AG09309 (cell line): ENCODE data around the gene MEGF6.

Source experiments
- DNase-seq: peaks from one replicate; pipeline ENCODE4 v3.0.0-alpha.2; 2010; ENCODE audit warnings: low read depth
- H3K4me3 ChIP-seq: 2 replicates; pipeline ENCODE4 v1.5.1; 2011; ENCODE audit warnings: mild to moderate bottlenecking, low read depth, low read length, moderate library complexity; ENCODE audit not compliant: control insufficient read depth
- TF ChIP-seq, protein P1 (sequence below): IDR thresholded peaks from 2 replicates; pipeline ENCODE4 v1.5.1; 2011; ENCODE audit warnings: mild to moderate bottlenecking, low read depth, low read length, inconsistent platforms; ENCODE audit not compliant: insufficient read depth, control insufficient read depth; ENCODE audit errors: missing control alignments

MEGF6 gene

DNA sequence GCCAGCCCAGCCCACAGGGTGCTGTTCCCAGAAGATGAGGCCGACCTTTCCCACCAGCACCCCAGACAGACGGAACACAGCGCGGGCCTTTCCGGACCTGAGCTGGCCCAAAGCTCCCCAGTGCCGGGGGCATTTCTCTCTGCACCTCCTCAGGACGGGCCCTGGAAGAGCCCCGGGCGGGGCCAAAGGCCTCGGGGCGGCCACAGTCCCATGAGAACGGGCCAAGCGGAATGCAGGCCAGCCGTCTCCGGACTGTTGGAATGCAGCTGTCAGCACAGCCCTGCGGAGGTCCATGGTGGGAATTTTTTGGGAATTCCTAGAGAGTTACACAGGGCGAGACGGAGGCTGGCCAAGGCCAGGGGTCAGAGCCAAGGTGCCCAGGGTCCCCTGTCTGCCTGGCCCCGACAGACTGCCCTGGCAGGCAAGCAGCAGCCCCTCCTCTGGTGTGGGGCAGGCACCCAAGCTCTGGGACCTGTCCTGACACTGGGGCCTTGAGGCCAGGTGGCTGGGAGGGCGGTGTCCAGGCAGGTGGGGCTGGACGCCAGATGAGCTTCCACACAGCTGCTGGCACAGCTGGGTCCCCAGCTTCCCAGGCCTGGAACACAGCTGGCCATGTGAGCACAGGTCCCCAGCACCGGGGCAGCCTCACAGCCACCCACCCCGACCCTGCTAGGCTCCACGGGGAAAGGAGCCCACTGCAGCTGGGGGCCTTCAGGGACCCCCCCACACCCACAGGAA, 63.0 kb downstream of the MEGF6 start:
- H3K4me3 ChIP-seq = no peak overlapping the region

DNA sequence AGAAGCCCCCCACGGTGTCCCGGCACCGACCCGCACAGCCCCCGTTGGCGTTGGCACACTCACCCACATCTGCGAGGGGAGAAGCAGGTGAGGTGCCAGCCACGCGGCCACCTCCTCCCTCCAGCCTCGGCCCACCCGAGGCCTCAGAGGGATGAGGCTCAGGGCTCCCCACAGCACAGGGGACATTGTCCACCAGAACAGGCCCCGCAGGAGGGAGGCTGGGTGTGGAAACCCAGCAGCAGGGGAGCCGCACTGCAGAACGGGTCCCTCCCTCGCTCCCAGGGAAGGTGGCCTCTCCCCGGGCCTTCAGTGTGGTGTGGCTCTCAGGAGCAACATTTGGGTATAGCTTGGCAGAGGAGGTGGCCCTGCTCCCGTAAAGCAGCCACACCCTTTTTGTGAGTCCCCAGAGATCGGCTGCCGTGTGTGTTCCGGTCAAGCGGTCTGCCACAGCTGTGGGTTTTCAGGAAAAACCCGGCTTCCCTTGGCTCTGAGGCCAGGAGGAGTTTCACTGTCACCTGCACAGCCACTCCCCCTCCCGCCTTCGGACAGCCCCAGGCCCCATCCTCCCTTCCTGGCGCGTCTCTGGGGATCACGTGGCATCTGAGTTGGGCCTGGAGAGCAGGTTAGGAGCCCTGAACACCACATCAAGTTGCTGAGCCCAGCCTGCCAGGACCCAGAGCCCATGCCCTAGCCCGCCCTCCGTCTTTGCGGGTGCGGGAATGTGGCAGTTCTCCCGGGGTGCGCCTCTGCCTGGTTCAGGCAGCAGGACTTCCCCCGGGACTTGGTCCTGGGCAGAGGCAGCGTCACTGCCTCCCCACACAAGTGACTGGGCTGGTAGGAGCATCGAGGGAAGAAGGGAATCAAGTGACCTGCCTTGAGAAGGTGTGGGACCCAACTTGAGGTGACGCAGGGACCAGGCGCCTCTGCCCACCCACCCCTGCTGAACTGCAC, 64.0 kb downstream of the MEGF6 start:
- TF ChIP-seq, protein P1, sequence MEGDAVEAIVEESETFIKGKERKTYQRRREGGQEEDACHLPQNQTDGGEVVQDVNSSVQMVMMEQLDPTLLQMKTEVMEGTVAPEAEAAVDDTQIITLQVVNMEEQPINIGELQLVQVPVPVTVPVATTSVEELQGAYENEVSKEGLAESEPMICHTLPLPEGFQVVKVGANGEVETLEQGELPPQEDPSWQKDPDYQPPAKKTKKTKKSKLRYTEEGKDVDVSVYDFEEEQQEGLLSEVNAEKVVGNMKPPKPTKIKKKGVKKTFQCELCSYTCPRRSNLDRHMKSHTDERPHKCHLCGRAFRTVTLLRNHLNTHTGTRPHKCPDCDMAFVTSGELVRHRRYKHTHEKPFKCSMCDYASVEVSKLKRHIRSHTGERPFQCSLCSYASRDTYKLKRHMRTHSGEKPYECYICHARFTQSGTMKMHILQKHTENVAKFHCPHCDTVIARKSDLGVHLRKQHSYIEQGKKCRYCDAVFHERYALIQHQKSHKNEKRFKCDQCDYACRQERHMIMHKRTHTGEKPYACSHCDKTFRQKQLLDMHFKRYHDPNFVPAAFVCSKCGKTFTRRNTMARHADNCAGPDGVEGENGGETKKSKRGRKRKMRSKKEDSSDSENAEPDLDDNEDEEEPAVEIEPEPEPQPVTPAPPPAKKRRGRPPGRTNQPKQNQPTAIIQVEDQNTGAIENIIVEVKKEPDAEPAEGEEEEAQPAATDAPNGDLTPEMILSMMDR = no peak
- no peak for DNase-seq
- H3K4me3 ChIP-seq = no peak overlapping the region

More for the DNA sequence above, 63.0 kb downstream of the MEGF6 start:
- no peak for DNase-seq
- TF ChIP-seq, protein P1 = no peak

DNA sequence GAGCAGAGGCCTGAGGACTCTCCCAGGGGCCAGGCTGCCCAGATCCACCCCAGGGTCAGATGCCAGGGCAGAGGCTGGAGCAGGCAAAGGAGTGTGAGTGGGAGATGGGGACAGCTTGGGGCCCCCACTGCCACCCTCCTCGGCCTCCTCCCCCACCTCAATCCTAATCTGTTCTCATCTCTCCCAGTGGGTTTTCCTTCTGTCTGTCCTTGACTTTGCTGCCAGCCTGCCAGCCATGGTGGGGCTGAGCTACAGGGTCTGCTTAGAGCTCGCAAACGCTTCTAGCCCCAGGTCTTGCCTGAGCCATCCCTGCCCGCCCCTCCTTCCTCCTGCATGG, 65.3 kb downstream of the MEGF6 start:
- no peak for DNase-seq
- H3K4me3 ChIP-seq = no peak overlapping the region
- TF ChIP-seq, protein P1 = no peak

DNA sequence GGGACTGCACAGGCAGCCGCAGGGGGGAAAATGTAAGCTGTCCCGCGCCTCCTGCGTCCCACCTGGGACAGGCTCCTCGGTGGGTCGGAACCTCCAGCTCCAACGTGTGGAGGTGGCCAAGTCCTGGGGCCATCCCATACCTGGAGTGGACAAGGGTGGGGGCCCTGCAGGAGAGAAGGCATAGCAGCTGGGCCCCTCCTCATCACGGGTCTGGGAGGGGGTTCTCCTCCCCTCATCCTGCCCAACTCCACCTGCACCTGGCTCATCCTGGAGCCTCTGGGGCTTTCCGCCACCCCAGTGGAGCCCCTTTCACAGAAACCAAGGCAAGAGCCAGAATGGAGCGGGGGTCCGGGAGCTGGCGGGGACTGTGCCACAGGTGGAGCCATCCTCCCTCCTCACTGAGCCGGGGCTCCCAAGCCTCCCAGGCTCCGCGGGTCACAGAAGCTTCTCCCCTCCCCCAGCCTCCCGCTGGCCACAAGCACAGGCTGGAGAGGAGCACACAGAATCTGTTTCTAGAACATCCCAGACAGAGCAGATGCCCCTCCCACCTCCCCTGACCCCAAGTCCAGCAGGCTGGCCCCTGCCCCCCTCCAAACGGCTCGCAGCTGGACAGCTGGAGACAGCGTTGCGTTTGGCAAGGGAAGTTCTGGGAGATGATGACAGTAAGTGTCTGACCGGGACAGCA, 65.8 kb downstream of the MEGF6 start:
- H3K4me3 ChIP-seq = no peak overlapping the region
- TF ChIP-seq, protein P1 = no peak
- DNase-seq = no peak

DNA sequence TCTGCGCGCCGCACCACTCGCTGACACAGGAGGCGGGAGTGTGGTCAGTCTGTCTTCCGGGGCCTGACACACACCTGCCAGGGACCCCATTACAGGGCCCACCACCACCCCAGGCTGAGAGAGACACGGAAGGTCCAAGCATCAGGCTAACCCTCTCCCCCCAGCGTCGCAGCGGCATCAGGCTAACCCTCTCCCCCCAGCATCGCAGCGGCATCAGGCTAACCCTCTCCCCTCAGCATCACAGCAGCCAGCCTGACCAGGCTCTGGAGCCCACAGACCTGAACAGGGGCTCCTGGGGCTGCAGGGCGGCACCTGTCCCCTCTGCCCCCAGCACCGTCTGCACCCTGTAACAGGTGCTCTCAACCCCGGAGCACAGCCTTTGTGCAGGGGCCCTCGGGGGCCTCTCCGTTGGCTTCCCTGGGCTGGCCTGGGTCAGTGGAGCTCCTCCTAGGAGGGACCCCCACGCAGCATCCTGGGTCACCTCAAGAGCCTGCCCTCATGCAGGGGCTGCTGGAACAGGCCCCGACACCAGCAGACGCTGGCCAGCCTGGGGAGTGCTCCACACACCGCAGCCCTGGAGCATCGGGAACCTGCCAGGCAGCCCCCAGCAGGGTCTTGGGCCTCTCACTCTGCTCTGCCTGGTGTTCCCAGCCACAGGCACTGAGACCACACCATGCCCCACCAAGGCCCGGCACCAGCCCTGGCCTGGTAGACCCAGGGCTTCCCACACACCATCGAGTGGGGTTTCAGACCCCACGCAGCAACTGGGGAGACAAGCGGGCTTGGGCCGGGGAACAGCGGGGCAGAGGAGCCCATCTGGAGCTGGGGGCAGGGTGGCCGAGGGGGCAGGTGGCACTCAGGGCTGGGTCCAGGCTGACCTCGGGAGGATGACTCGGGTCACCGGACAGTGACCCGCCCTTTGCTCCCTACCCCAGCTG, 67.0 kb downstream of the MEGF6 start:
- H3K4me3 ChIP-seq = no peak overlapping the region
- TF ChIP-seq, protein P1 = no peak
- no peak for DNase-seq
